ENCODE data around the gene SRP54.
A peak's percentile ranks its signal among the peaks of the same experiment; 100 is the strongest.
"Not testable (repeated sequence)": the region's sequence is repeated elsewhere in the genome, so short reads cannot be mapped to it uniquely, and the experiment has no call there.

Gene SRP54

DNA sequence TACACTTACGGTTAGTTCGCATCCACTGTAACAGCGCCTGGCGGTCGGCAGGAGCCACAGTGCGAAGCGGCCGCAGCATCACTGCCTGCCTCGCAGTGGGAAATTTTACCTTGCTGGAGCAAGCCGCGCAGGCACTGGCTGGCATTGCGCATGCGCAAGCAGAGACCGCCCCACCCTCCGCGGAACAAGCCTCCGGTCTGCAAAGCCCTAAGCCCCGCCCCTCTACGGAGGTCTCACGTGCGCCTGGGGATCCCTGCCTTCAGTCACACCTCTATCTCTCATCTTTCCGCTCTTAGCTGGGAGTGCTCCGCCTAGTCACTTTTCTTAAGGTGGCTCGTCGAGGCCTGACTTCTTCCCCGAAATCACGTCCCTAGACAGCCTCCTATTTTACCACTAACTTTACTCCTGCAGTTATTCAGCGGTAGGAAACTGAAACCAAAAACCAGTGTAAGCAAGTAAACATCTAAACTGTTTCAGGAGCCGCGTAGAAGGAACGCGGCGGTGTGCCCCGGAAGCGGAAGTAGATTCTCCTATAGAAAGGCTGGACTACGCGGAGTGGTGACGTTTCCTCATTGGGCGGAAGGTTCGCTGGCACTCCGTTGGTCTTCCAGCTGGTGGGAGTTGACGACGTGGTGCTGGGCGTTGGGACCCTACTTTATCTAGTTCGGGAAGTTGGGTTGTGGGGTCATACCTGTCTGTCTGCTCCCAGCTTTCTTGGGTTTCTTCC is at the start of gene SRP54:
Gene SRP54 (plus strand): TSS at position 572 of the 727 bp plus-strand sequence. CDS start 13,718 bp downstream, outside the sequence.
- peak; percentile 95 for DNase-seq

DNA sequence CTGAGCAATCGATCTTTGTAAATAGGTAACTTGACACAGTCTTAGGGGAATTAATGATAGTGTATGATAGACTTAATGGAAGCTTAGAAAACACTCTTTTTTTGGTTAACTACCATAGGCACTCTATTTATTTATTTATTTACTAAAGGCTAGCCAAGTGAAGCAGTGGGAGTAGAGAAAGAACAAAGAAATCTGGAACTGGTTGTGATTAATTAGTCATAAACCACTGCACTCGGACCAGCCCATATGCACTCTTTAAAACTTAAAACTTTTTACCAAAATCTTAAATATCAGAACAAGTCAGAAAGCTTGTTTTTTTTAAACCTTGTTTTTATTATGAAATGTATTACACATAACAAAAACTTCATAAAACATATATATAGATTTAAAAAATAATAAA is 49.5 kb upstream of the SRP54 start:
- DNase-seq = no peak

DNA sequence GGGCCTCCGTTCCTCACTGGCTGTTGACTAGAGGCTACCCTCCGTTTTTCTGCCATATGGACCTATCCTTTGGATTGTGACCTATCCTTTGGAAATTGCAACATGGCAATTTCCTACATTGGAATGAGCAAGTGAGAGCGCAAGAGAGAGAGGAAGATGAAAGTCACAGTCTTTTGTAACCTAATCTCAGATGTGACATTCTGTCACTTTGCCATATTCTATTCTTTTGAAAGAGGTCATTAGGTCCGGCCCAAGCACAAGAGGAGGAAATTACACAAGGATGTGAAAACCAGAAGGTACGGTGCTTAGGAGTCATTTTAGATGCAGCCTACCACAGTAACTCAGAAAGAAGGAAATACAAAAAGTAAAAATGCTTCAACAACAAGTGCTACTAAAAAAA is 47.3 kb upstream of the SRP54 start:
- no peak for DNase-seq

DNA sequence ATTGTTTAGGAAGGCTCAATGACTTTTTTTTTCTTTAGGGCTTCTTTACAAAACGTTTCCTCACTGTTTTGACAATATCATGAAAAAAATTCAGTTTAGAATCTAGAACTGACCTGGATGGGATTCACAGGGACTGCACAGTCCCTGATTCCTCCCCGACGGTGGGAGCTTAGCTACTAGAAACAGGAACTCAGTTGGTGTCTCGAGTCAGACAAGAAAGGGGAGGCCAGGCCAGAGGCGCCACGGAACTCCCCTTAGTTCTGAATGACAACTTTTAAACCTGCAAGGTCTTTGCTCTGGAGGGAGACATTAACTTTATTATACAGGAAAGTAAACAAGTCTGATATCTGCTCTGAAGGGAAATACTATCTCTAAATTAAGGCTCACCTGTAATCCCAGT is 45.4 kb upstream of the SRP54 start:
- no peak for DNase-seq

DNA sequence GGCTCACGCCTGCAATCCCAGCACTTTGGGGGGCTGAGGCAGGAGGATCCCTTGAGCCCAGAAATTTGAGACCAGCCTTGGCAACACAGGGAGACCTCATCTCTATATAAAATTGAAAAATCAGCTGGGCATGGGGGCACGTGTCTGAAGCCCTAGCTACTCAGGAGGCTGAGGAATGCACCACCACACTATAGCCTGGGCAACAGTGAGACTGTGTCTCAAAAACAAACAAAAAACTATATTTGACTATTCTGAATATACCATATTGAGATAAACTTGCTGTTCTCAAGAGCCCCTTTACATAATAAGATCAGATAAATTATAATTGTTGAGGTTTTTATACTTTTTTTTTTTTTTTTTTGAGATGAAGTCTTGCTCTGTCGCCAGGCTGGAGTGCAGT is 44.9 kb upstream of the SRP54 start:
- DNase-seq = no peak

DNA sequence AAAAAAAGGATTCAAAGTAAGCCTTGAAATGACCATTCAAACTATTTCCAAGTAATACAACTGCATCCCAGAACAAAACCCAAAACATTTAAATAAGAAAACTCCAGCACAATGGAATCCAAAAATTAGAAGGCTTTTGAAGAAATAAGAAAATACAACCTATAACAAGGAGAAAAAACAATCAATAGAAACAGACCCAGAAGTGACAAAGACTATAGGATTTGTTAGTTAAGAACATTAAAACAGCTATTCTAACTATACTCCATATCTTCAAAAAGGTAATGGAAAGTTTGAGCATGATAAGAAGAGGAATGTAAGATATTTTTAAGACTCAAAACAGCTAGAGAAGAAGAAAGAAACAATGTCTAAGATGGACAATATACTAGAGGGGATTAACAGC is 39.3 kb upstream of the SRP54 start:
- no peak for DNase-seq

DNA sequence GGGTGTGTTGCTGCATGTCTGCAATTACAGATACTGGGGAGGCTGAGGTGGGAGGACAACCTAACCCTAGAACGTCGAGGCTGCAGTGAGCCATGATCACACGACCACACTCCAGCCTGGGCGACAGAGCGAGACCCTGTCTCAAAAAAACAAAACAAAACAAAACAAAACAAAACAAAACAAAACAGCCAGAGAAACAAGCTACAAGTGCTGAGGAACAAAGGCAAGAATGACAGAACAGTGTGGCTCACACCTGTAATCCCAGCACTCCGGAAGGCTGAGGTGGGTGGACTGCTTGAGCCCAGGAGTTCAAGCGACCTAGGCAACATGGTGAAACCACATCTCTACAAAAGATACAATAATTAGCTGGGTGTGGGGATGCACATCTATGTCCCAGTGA is 38.0 kb upstream of the SRP54 start:
- no peak for DNase-seq

DNA sequence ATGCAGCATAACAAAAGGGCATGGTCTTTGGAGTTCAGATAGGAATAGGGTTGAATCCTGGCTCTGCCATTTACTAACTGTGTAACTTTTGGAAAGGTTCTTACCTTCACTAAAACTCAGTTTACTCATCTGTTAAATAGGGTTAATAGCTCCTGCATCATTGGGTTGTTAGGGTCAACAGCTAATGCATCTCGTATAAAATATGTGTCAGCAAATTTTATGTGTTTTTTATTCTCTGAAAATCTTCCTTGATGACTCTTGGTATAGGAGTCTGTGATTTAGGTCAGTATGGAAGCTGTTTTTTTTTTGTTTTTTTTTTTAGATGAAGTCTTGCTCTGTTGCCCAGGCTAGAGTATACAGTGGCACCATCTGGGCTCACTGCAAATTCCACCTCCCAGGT is 36.1 kb upstream of the SRP54 start:
- DNase-seq = no peak

DNA sequence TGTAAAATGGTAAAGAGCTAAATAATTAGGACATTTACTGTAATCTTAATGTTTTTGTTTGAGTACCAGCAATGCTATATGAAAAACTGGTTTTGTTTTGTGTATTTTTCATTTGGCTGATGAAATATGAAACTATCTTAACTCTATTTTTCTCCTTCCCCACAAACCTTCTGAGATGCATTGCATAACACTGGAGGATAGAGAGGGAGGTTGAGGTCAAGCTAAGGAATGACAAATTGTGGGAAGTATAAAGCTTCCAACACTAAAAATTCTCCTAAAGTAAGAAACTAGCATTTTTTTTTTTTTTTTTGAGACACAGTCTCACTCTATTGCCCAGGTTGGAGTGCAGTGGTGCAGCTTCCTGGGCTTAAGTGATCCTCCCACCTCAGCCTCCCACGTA is 31.5 kb upstream of the SRP54 start:
- DNase-seq = no peak

DNA sequence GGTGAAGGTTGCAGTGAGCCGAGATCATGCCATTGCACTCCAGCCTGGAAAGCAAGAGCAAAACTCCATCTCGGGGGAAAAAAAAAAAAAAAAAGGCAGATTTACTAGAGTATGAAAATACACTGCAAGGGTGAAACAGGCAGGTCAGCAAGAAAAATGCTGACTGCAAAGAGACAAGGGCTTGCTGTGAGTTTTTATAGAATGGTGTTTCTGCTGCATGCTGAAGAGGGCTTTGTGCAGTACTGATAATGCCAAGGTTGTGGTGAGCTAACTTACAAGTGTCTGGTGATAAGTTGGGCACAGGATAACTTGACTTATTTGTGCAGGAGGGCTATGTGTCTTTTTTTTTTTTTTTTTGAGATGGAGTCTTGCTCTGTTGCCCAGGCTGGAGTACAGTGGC is 25.9 kb upstream of the SRP54 start:
- no peak for DNase-seq

DNA sequence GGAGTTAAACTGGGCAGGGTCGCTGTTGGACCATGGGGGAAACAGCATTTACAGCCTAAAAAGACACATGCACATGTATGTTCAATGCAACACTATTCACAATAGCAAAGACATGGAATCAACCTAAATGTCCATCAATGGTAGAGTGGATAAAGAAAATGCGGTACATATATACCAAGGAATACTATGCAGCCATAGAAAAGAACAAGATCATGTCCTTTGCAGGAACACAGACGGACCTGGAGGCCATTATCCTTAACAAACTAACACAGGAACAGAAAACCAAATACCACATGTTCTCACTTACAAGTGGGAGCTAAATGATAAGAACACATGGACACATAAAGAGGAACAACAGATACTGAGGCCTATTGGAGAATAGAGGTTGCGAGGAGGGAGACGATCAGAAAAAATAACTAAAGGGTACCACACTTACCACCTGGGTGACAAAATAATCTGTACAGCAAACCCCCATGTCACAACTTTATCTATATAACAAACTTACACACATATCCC is 25.0 kb upstream of the SRP54 start:
- DNase-seq = no peak

DNA sequence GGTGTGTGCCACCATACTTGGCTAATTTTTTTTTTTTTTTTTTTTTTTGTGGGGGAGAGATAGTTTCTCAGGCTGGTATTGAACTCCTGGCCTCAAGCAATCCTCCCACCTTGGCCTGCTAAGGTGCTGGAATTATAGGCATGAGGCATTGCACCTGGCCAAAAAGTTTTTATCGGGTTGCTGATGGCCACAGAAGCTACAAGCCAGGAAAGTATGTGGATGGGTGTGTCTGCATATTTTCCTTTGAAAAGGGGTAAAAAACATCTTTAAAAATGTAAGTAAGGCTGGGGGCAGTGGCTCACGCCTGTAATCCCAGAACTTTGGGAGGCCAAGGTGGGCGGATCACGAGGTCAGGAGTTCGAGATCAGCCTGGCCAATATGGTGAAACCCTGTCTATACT is 20.7 kb upstream of the SRP54 start:
- not testable (repeated sequence) for DNase-seq

DNA sequence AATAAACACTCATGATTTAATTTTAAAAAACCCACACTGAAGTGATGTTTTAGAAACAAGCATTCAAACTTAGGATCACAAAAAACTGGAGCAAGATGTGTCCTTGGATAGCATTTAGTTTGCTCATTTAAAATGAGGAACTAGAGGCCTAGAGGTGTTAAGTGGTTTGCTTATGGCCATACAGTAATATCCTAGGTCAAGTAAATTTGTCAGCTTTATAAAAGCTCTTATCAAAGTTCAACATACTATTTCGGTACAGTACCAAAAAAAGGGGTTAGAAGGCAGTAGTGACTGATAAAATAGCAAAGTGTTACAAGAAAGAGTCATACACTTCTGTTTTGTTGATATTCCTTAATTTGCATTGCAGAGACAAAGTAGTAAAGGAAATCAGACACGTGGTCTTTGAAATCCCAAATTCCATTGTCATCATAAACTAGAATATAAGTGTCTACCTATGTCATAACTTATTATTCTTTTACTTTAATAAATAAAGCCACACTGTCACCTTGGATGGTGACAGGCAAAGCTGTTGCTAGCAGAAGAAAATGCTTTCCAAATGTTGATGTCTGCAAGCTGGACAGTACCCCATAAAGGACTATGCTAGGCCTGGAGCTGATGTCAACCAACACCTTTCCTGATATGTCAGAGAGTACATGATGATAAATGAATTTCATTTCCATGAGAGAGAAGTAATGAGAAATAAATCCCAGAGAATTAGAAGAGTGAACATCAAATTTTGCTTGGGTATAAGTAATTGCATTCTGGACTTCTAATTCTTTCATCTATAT is 17.6 kb upstream of the SRP54 start:
- DNase-seq = no peak

DNA sequence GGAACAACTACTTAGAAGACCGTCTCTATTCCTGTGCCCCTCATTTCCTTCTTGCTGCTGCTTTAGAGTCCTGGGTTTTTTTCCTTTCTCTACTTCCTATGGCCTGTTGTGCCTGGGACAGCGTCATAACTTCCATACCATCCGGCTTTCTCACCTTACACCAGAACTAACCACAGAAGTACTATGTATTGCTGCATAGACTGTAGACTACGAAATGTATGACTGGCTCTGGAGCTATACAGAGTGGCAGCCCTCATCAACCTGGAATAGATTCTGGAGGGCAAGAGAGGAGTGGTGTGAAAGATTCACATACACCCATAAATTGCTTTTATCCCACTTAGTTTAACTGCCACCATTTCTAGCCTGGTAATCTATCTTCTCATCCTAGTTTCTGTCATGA is 16.9 kb upstream of the SRP54 start:
- DNase-seq = no peak

DNA sequence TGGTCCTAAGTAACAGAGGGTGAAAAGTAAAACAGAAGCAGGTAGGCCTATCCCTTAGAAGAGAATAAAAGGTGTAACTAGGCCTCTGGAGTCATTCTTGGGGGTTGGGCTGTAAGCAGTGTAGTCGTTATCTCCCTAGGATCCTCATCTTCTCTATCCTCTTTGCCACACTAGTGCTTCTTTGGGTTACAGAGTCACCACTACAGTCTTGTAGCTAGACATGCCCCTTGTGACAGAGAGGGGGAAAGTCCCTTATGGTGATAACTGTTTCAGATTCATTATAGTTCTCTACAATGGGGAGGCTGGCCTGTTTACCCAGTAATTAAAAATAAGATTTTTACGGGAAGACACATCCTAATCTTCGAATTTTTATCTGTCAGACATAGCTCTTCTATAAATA is 16.4 kb upstream of the SRP54 start:
- DNase-seq = no peak

DNA sequence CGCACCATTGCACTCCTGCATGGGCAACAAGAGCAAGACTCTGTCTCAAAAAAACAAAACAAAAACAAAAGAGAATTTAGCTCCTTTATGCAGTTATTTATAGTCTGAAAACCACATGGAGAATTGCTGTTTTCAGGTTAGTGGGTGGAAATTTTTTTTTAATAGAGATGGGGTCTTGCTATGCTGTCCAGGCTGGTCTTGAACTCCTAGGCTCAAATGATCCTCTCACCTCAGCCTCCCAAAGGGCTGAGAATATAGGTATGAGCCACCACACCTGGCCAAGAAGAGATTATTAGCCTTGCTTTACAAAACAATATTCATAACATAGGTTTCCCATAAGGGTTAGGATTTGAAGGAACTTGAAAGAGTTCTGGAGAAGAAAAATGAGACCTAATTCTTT is 12.1 kb upstream of the SRP54 start:
- DNase-seq = no peak

DNA sequence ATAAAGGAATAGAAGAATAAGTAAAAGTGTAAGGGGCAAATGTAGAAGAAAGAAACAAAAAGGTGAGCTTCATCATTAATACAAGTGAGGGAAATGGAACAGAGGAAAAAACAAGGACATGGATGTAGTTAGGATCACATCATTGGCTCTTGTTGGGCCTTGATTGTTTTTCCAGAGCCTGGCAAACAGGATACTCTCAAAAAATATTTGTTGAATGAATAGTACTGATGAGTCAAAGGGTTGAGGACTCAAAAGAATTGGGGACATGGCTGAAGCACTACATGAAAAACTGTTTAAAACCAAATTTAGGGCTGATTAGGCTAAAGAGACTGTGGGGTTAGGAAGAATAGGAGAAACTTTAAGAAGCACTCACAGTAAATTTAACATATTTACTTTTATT is 11.4 kb upstream of the SRP54 start:
- DNase-seq = no peak

DNA sequence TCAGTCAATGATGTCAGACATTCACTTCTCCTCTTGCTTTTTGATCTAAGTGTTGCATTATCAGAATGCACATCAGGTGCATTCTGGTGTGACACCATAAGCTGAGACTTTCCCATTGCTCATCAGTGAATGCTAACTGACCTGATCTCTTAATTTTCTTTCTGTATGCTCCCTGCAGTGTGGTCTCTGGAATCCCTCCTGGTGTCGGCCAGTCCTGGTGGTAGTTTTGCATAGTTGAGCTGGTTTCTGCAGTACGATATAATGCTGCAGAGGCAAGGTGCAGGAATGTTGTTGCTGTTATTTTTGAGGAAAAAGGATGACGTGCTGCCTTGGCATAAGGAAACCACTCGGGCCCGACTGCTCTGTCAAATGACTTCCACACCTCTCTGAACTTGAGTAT is 11.0 kb upstream of the SRP54 start:
- DNase-seq = no peak

DNA sequence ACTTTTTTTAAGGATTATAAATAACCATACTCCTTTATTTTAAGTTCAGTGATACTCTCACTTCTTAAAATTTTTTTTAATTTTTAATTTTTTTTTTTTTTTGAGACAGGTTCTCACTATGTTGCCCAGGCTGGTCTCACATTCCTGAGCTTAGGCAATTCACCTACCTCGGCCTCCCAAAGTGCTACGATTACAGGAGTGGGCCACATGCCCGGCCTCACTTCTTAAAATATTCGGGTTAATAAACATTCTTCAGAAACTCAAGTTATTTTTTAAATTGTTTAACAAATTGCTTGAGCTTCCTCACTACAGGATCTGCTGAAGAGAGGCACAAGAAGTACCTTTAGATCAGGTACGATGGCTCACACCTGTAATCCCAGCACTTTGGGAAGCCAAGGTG is 4.3 kb upstream of the SRP54 start:
- DNase-seq = no peak

DNA sequence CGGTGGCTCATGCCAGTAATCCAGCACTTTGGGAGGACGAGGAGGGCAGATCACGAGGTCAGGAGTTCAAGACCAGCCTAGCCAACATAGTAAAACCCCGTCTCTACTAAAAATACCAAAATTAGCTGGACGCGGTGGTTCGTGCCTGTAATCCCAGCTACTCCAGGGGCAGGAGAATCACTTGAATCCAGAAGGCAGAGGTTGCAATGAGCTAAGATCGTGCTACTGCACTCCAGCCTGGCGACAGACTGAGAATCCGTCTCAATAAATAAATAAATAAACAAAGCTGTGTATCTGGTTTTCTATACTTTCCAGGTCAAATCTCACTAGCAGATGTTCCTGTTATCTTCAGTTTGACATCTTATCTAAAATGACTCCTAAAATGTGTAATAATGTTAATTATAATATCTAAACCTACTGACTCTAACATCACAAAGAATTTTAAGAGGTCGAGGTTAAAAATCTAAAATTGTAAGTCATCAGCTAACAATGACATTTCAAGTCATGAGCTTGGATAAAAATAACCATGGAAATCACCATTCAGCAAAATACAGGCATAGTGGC is 2.4 kb upstream of the SRP54 start:
- no peak for DNase-seq

DNA sequence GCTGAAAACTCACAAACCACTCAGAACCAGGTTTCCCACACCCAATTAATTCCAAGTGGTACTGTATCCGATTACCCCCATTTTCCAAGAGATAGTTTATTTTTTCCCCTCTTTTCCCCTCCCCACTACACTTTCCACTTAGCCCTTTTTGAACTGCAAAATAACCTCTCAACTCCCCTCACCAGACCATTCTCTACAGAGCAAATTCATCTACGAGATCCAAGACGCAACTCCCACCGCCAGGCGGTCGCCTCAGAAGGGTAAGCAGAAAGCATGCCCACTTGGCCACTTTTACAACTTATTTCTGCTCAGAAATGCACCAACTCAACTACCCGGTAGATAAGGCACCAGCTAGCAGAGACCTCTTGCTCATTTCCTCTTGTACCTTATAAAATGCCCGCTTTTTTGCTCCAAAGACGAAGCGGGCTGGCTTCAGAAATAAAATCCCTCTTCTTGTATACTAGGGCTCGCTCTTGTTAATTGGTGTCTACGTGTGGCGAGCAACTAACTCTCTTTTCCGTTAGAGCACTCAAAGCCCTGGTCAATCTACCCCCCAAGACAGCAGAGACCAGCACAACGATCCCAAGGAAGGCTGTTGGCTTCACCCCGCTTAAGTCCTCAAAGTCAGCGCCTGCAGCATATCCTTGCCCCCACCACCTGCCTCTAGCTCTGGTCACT is 910 bp upstream of the SRP54 start:
- DNase-seq = no peak

DNA sequence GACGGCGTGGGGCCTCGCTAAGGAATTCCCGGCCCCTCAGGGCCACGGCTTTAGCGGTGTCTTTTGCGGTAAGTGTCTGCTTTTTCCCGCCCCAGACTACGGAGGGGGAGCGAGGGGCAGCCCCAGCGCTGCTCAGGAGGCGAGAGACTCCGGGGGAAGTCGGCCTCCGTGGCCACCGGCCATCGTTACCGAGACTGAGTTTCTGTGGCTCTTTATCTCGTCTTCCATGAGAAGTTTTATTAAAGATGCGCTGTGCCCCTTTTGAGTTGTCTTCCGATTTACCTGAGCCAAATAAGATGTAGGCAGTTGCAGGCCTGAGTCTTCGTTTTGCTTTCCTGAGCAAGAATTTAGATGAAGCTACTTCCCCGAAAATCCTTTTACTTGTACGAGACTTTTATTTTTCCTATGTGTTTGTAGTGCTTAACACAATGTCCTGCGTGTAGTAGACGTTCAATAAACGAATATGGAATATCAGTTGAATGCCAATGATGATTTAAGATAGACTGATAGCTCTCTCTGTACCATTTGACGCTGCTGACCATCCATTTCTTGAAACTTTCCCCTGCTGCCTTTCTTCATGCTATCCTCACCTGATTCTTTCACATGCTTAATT is 462 bp downstream of the SRP54 start:
- no peak for DNase-seq

DNA sequence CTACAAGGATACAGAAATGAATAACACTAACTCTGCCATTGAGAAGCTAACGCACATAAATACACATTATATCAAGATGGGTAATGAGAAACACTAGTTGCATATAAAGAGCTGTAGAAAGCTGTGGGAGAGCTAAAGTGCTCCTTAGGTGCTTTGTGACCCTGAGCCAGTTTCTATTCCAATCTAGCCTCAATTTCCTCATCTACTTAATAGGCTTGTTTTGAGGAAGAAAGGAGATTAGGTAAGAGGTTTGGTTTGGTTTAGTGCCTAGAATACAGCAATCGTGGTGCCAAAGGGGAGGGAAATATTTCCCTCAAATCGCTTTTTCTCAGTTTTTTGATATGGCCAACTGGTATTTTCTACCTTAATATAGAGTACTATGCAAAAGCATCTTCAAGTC is 994 bp downstream of the SRP54 start:
- no peak for DNase-seq
